ENCODE data around the gene GMDS.

GRCh38 chr6:2229039-2229438 is 16.4 kb downstream of the GMDS start:
- TF ChIP-seq CTCF (IDR thresholded peaks at IDR 0.05) (no peak), POLR2A (IDR thresholded peaks at IDR 0.05) (no peak)
